A549 (cell line): ENCODE data around the gene GPR63.

ENCODE experiments used
- CBX8 ChIP-seq: fragments of 200-600 bp; sonication (generic); IDR thresholded peaks from 2 replicates; pipeline ENCODE4 v1.6.1; 2016
- PBX3 ChIP-seq: IDR thresholded peaks from 2 replicates; pipeline ENCODE4 v1.6.1; 2012

GRCh38 chr6:96841345-96841744 is 4.1 kb upstream of the GPR63 start:
- no peak for TF ChIP-seq CBX8
- no peak for TF ChIP-seq PBX3
